Suprapubic skin (tissue), 4 donors: ENCODE data around the gene ARID3A.

Experiments used
- CTCF ChIP-seq, 2 donors: fragments of 200-600 bp in 1 of 2; fragments of 450-650 bp in 1 of 2; sonication (generic) in 1 of 2; IDR thresholded peaks; one replicate each; pipeline ENCODE4 v1.5.1; 2016 to 2019; ENCODE audit warnings: antibody characterized with exemption in 2 of 2, mild to moderate bottlenecking in 1 of 2, moderate library complexity in 1 of 2
- POLR2A ChIP-seq, 2 donors: fragments of 450-650 bp; IDR thresholded peaks; one replicate each; pipeline ENCODE4 v1.6.1; 2017; ENCODE audit warnings: antibody characterized with exemption in 2 of 2, mild to moderate bottlenecking in 2 of 2, moderate library complexity in 2 of 2
- POLR2AphosphoS5 ChIP-seq, 3 donors: sonication (generic); formaldehyde crosslinking; IDR thresholded peaks; one replicate each; pipeline ENCODE4 v1.6.1; 2017; ENCODE audit warnings: antibody characterized with exemption in 3 of 3

DNA sequence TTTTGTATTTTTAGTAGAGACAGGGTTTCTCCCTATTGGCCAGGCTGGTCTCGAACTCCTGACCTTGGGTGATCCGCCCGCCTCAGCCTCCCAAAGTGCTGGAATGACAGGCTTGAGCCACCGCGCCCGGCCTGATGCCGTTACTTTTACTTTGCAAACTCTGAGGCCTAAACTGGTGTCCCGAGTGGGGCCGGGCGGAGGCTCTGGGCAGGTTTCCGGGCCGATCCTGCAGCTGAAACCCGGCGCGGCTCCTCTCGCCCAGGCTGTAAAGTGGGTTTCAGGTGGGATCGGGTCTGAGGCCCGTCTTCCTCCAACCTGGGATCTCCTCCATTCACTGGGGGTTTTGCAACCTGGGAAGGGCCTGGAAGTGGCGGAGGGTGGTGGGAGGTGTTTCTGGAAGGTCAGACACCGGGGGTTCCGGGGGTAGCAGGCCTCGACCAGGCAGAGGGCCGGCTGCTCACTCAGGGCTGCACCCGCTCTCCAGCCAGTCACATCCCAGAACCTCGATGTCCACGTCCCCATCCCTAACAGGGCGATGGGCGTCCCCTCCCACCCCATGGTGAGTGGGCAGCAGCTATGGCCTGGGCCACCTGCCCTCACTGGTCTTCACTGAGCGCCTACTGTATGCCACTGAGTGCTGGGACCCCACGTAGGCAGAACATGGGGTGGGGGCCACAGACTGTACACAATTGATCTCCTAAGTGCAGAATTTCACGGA lies 37.0 kb downstream of the ARID3A start:
- TF ChIP-seq CTCF (IDR thresholded peaks at IDR 0.05) (no peak), POLR2AphosphoS5 (IDR thresholded peaks at IDR 0.05) (no peak), POLR2A (IDR thresholded peaks at IDR 0.05) (no peak)
